ENCODE results near the gene COX4I2.

DNA sequence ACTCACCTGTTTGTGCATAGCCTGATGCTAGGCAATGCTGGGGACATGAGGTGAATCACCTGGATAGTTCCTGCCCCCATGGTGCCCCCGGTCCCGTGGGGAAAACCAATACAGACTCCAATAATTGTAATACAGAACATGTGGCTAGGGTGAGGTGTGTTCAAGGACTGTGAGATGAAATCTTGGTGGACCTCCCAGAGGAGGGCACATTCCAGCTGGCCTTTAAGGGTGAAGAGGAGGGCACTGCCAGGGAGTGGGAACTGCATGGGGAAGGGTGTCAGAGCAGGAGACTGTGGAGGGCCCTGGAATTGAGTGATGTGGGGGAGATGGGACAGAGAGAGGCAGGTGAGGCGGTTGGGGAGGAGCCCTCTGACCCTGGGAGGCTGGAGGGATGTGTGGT is 2.5 kb downstream of the COX4I2 start:
- TF ChIP-seq, protein P1, sequence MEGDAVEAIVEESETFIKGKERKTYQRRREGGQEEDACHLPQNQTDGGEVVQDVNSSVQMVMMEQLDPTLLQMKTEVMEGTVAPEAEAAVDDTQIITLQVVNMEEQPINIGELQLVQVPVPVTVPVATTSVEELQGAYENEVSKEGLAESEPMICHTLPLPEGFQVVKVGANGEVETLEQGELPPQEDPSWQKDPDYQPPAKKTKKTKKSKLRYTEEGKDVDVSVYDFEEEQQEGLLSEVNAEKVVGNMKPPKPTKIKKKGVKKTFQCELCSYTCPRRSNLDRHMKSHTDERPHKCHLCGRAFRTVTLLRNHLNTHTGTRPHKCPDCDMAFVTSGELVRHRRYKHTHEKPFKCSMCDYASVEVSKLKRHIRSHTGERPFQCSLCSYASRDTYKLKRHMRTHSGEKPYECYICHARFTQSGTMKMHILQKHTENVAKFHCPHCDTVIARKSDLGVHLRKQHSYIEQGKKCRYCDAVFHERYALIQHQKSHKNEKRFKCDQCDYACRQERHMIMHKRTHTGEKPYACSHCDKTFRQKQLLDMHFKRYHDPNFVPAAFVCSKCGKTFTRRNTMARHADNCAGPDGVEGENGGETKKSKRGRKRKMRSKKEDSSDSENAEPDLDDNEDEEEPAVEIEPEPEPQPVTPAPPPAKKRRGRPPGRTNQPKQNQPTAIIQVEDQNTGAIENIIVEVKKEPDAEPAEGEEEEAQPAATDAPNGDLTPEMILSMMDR (IDR thresholded peaks at IDR 0.05; ENCODE audit: poor library complexity, severe bottlenecking): no peak
- TF ChIP-seq TAF1 (IDR thresholded peaks at IDR 0.05; ENCODE audit: low read depth) (no peak), RAD21 (conservative IDR thresholded peaks at IDR 0.05) (no peak)

All from neural cell (in vitro differentiated cells).